Activated CD4-positive, alpha-beta memory T cell treated with anti-CD3 and anti-CD28 coated beads, Interleukin-2, amount 10 ng/mL, durations not matched to agents 7 days and 5 days (primary cell): ENCODE data around the gene CERS5. TPM values are rescaled to one million over a fixed set of nuclear protein-coding genes. Genes with fewer than 3 reads are reported as not detected.

Experiments used
- CTCF ChIA-PET: fragments of 350-600 bp; sonication (Branson Sonifier 250); formaldehyde crosslinking; loops from one replicate; lab custom pipeline; 2021; ENCODE audit warnings: antibody characterized with exemption, inconsistent platforms; lab: Charles Lee
- POLR2A ChIA-PET: fragments of 350-600 bp; sonication (Branson Sonifier 250); formaldehyde crosslinking; loops from one replicate; lab custom pipeline; 2021; ENCODE audit warnings: antibody characterized with exemption; lab: Charles Lee
- DNase-seq: peaks from one replicate; pipeline ENCODE4 v3.0.0-alpha.2; 2020
- H3K27ac Mint-ChIP-seq: one replicate; pipeline ENCODE4 v1.8.0; 2021; ENCODE audit warnings: mild to moderate bottlenecking, mixed read lengths
- H3K27me3 Mint-ChIP-seq: one replicate; pipeline ENCODE4 v1.8.0; 2021; ENCODE audit warnings: mixed read lengths
- H3K36me3 Mint-ChIP-seq: one replicate; pipeline ENCODE4 v1.8.0; 2021; ENCODE audit warnings: low read depth, mixed read lengths
- H3K4me1 Mint-ChIP-seq: one replicate; pipeline ENCODE4 v1.8.0; 2021; ENCODE audit warnings: mixed read lengths
- H3K4me3 Mint-ChIP-seq: one replicate; pipeline ENCODE4 v1.8.0; 2021; ENCODE audit warnings: mild to moderate bottlenecking, mixed read lengths
- H3K9me3 Mint-ChIP-seq: one replicate; pipeline ENCODE4 v1.8.0; 2021; ENCODE audit warnings: mixed read lengths
- total RNA-seq, 2 experiments: library from RNA; stranded (reverse); gene quantifications; one replicate each; pipeline ENCODE4 v1.2.3, GENCODE V29; 2021

CERS5 gene
- 10 to 100 TPM; 48.4 to 56.3 TPM for total RNA-seq

DNA sequence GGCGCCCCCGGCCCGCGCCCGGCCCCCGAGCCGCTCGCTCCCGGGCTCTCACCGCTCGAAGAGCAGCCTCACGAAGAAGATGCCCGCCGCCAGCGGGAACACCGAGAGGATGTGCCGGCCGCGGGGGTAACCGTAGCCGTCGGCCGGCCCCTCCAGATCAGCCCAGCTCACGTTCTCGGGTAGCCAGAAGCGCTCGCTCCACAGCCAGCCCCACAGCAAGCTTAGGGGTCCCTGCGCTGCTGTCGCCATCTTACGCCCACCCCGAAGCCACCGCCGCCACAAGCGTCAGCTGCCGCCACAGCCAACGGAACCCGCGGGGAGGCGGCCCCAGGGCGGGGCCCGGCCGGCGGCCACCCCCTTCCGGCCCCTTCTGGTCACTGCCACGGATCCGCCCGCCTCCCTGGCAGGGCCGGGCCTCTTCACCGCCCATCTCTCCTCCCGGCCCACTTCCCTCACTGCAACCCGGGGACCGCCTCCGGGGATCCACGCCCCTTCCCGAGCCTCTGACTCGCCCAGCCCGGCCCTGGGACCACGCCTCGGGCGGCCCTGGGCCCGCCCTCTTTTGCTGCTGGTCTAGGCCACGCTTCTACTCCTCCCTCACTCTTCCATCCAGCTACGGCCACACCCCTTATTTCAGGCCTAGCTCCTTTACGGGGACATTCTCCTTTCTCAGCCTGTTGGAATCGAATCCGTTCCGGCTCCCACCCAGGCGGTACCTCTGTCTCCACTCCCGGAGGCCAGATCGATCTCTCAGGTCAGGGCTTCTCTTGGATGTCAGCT, at the start of gene CERS5:
CERS5 (minus strand) TSS at position 321 of the 780 bp plus-strand sequence; CDS start at position 249, 72 bp downstream.
- H3K27me3 Mint-ChIP-seq, result no peaks in the 10 kb centered on the region
- H3K4me1 Mint-ChIP-seq, result peaks cover 31% of the 10 kb centered on the region
- POLR2A ChIA-PET, result interaction anchor here (0.7 to 4.9 kb wide), 22 partner anchors 10 to 597 kb away, joined by 3 to 60 read pairs (median 5); partner anchors contain the start of genes COX14, LARP4, LIMA1 and RACGAP1

GRCh38 chr12:50215033-50215432, 47.9 kb upstream of the CERS5 start:
- DNase-seq, result no peak
- ChIA-PET CTCF (interaction anchor here (1.7 kb wide), 1 partner anchor 103 kb away, joined by 6 read pairs; the partner anchor contains the start of gene COX14), POLR2A (interaction anchor here (0.9 to 1.0 kb wide), 3 partner anchors 25 to 103 kb away, joined by 3 to 5 read pairs (median 3); partner anchors contain the start of gene COX14)
- H3K27me3 Mint-ChIP-seq, result no peaks in the 10 kb centered on the region
- H3K36me3 Mint-ChIP-seq, result peaks cover 37% of the 10 kb centered on the region
- H3K4me1 Mint-ChIP-seq, result peaks cover 69% of the 10 kb centered on the region
- H3K27ac Mint-ChIP-seq, result peak overlapping the region; percentile 64
- no peaks in the 10 kb centered on the region for H3K9me3 Mint-ChIP-seq
- peak overlapping the region; percentile 1 for H3K4me3 Mint-ChIP-seq

More for the DNA sequence above, at the start of gene CERS5:
- CTCF ChIA-PET, result interaction anchor here (0.6 to 4.9 kb wide), 15 partner anchors 8 to 129 kb away, joined by 3 to 55 read pairs (median 4); partner anchors contain the start of genes COX14 and LIMA1
- Mint-ChIP-seq H3K9me3 (no peaks in the 10 kb centered on the region), H3K27ac (peak within 1 kb of the TSS; percentile 89), H3K36me3 (peaks cover 9% of the 10 kb centered on the region), H3K4me3 (peak within 1 kb of the TSS; percentile 97)
- DNase-seq, result peak; percentile 99

DNA sequence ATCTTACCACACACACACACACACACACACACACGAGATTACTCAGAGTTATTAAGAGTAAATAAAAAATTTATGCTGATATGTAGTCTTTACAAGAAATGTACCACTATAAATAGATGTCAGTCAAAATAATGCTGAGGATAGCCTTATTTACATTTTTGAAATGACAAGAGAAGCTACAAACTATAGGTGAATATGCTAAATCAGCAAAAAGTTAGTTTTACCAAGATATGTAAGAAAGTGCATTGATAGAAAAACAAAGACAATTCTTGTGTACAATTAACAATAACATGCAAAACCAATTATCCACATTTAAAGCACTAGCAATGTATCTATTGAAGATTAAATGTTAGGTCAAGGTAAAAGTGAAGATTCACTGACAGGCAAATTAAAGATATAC, 46.8 kb upstream of the CERS5 start:
- Mint-ChIP-seq H3K27ac (peak overlapping the region; percentile 66), H3K4me3 (no peak overlapping the region), H3K9me3 (no peaks in the 10 kb centered on the region), H3K36me3 (peaks cover 33% of the 10 kb centered on the region), H3K27me3 (no peaks in the 10 kb centered on the region), H3K4me1 (peaks cover 62% of the 10 kb centered on the region)
- ChIA-PET POLR2A (interaction anchor here (1.0 to 5.5 kb wide), 3 partner anchors 7 to 40 kb away, joined by 3 to 48 read pairs (median 4); no protein-coding TSS in a partner anchor), CTCF (interaction anchor here (0.6 to 1.7 kb wide), 3 partner anchors 8 to 102 kb away, joined by 3 to 6 read pairs (median 4); partner anchors contain the start of gene COX14)
- DNase-seq, result no peak

DNA sequence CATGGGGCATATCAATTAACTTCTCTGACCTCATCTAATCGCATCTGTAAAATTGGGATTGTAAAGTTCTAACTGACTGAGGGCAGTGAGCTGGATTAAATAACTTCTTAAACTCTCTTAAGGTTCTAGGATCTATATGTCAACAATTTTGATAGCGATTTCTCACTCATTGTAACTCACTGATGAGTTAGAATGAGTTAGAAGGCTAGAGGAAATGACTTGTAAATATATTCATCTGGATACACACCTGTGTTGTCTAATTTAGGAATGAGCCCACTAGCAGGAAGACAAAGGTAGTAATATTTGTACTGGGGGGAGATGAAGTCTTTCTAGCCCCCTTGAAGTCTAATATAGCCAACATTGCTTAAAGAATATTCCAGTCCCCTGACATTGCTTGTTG, 46.3 kb upstream of the CERS5 start:
- Mint-ChIP-seq H3K36me3 (peaks cover 31% of the 10 kb centered on the region), H3K9me3 (no peaks in the 10 kb centered on the region), H3K27me3 (no peaks in the 10 kb centered on the region), H3K4me3 (no peak overlapping the region), H3K27ac (peak overlapping the region; percentile 66), H3K4me1 (peaks cover 59% of the 10 kb centered on the region)
- DNase-seq, result no peak
- ChIA-PET CTCF (interaction anchor here (0.5 to 2.2 kb wide), 5 partner anchors 9 to 846 kb away, joined by 3 to 6 read pairs (median 3); partner anchors contain the start of genes COX14 and SPATS2), POLR2A (interaction anchor here (0.7 to 5.5 kb wide), 4 partner anchors 8 to 47 kb away, joined by 3 to 48 read pairs (median 7); no protein-coding TSS in a partner anchor)

- POLR2A ChIA-PET, result interaction anchor here (1.0 to 5.5 kb wide), 9 partner anchors 9 to 189 kb away, joined by 3 to 48 read pairs (median 3); partner anchors contain the start of gene COX14
- no peaks in the 10 kb centered on the region for H3K27me3 Mint-ChIP-seq
- CTCF ChIA-PET, result interaction anchor here (0.5 to 2.5 kb wide), 9 partner anchors 8 to 874 kb away, joined by 3 to 17 read pairs (median 3); partner anchors contain the start of genes COX14 and LIMA1
Observed at GRCh38 chr12:50212071-50212467, 44.9 kb upstream of the CERS5 start.

GRCh38 chr12:50211392-50212070, 44.4 kb upstream of the CERS5 start:
- H3K9me3 Mint-ChIP-seq, result no peaks in the 10 kb centered on the region
- H3K27me3 Mint-ChIP-seq, result no peaks in the 10 kb centered on the region
- H3K4me1 Mint-ChIP-seq, result peaks cover 51% of the 10 kb centered on the region
- POLR2A ChIA-PET, result interaction anchor here (1.0 to 5.5 kb wide), 8 partner anchors 10 to 190 kb away, joined by 3 to 48 read pairs (median 3); partner anchors contain the start of gene COX14
- DNase-seq, result no peak
- H3K36me3 Mint-ChIP-seq, result peaks cover 30% of the 10 kb centered on the region
- CTCF ChIA-PET, result interaction anchor here (0.5 to 2.5 kb wide), 9 partner anchors 10 to 1120 kb away, joined by 3 to 17 read pairs (median 5); partner anchors contain the start of genes COX14 and LIMA1
- peak overlapping the region; percentile 87 for H3K27ac Mint-ChIP-seq
- H3K4me3 Mint-ChIP-seq, result peak overlapping the region; percentile 38

More at GRCh38 chr12:50212071-50212467, 44.9 kb upstream of the CERS5 start:
- H3K9me3 Mint-ChIP-seq, result no peaks in the 10 kb centered on the region
- peaks cover 53% of the 10 kb centered on the region for H3K4me1 Mint-ChIP-seq
- peak overlapping the region; percentile 38 for H3K4me3 Mint-ChIP-seq
- no peak for DNase-seq
- H3K27ac Mint-ChIP-seq, result peak overlapping the region; percentile 87
- H3K36me3 Mint-ChIP-seq, result peaks cover 29% of the 10 kb centered on the region

GRCh38 chr12:50207424-50207823, 40.3 kb upstream of the CERS5 start:
- no peak overlapping the region for H3K27ac Mint-ChIP-seq
- no peak overlapping the region for H3K4me3 Mint-ChIP-seq
- H3K36me3 Mint-ChIP-seq, result peaks cover 44% of the 10 kb centered on the region
- no peaks in the 10 kb centered on the region for H3K27me3 Mint-ChIP-seq
- H3K9me3 Mint-ChIP-seq, result no peaks in the 10 kb centered on the region
- no peak for DNase-seq
- CTCF ChIA-PET, result interaction anchor here (0.7 kb wide), 1 partner anchor 15 kb away, joined by 3 read pairs; no protein-coding TSS in a partner anchor
- peaks cover 23% of the 10 kb centered on the region for H3K4me1 Mint-ChIP-seq
- POLR2A ChIA-PET, result no interaction called here

DNA sequence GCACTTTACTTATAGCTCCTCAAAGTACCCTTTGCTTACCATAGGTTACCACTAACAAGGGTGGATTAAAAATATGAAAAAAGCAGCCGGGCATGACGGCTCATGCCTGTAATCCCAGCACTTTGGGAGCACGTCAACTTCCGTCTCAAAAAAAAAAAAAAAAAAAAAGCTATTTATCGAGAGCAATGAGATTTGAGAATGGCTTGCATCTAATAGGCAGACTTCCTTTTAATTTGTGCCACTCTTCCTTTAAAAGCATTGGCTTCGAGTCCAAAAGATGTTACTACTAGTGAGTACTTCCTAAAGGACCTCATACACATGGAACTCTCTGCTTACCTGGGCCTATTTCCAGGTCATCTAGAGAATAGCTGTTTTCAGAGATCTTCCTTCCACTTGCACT, 38.5 kb upstream of the CERS5 start:
- DNase-seq, result no peak
- ChIA-PET CTCF (interaction anchor here (0.6 to 1.3 kb wide), 4 partner anchors 11 to 428 kb away, joined by 3 read pairs; no protein-coding TSS in a partner anchor), POLR2A (interaction anchor here (3.3 kb wide), 1 partner anchor 15 kb away, joined by 14 read pairs; no protein-coding TSS in a partner anchor)
- no peaks in the 10 kb centered on the region for H3K9me3 Mint-ChIP-seq
- no peak overlapping the region for H3K27ac Mint-ChIP-seq
- H3K36me3 Mint-ChIP-seq, result peaks cover 50% of the 10 kb centered on the region
- H3K4me3 Mint-ChIP-seq, result no peak overlapping the region
- peaks cover 9% of the 10 kb centered on the region for H3K4me1 Mint-ChIP-seq
- no peaks in the 10 kb centered on the region for H3K27me3 Mint-ChIP-seq

GRCh38 chr12:50203691-50204090, 36.5 kb upstream of the CERS5 start:
- CTCF ChIA-PET, result interaction anchor here (0.7 kb wide), 1 partner anchor 9 kb away, joined by 3 read pairs; no protein-coding TSS in a partner anchor
- Mint-ChIP-seq H3K4me1 (peaks cover 6% of the 10 kb centered on the region), H3K27me3 (no peaks in the 10 kb centered on the region), H3K27ac (no peak overlapping the region), H3K9me3 (no peaks in the 10 kb centered on the region), H3K4me3 (no peak overlapping the region), H3K36me3 (peaks cover 60% of the 10 kb centered on the region)
- POLR2A ChIA-PET, result interaction anchor here (3.3 kb wide), 1 partner anchor 17 kb away, joined by 14 read pairs; no protein-coding TSS in a partner anchor
- DNase-seq, result no peak

- Mint-ChIP-seq H3K27ac (no peak overlapping the region), H3K9me3 (no peaks in the 10 kb centered on the region), H3K4me1 (peaks cover 3% of the 10 kb centered on the region), H3K27me3 (no peaks in the 10 kb centered on the region), H3K4me3 (no peak overlapping the region), H3K36me3 (peaks cover 59% of the 10 kb centered on the region)
- ChIA-PET CTCF (no interaction called here), POLR2A (no interaction called here)
- no peak for DNase-seq
Observed at GRCh38 chr12:50201987-50202521, 34.9 kb upstream of the CERS5 start.

DNA sequence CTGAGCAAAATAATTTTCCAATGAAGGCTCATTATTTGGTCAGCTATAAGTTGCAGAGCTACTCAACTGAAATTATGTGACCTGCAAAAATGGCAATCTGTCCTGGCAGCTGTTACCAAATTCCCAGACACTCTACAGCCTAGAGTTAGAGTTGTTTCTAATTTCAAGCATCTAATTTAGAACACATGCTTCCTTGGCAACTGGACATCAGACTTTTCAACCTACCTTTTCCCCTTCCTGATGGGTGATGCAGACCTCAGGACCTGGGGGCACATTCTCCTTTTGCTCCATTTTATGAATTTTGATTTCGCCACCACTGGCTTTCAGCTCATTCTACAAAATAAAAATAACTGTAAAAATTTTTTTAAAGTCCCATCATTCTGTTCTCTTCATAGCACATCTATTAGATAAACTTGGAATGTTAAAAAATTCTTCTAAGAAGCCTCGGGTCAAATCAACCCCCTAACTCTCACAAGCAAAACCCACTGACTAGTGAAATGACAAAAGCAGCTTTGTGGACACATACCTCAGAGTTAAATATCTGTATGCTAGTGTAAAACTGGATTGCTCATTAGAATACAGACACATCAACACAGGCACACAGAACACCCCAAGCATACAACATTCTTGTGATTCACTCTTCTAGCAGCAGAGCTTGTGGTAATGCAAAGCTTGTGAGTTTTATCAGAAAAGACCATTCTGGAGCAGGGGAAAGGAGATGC, 33.5 kb upstream of the CERS5 start:
- ChIA-PET CTCF (interaction anchor here (0.5 kb wide), 1 partner anchor 35 kb away, joined by 3 read pairs; no protein-coding TSS in a partner anchor), POLR2A (interaction anchor here (0.7 to 0.9 kb wide), 2 partner anchors 61 to 88 kb away, joined by 3 read pairs; no protein-coding TSS in a partner anchor)
- no peaks in the 10 kb centered on the region for H3K4me1 Mint-ChIP-seq
- no peak for DNase-seq
- no peaks in the 10 kb centered on the region for H3K9me3 Mint-ChIP-seq
- no peak overlapping the region for H3K27ac Mint-ChIP-seq
- no peak overlapping the region for H3K4me3 Mint-ChIP-seq
- H3K36me3 Mint-ChIP-seq, result peaks cover 63% of the 10 kb centered on the region
- H3K27me3 Mint-ChIP-seq, result no peaks in the 10 kb centered on the region
